GM23248 (cell line): ENCODE measurements around the gene TMEM37.

Experiments used
- EZH2 ChIP-seq: fragments of 200-600 bp; sonication (generic); IDR thresholded peaks from 2 replicates; pipeline ENCODE4 v1.6.1; 2018; ENCODE audit warnings: antibody characterized with exemption, mild to moderate bottlenecking; ENCODE audit not compliant: insufficient read depth, poor library complexity, severe bottlenecking
- EZH2phosphoT487 ChIP-seq: fragments of 200-600 bp; sonication (generic); IDR thresholded peaks from 2 replicates; pipeline ENCODE4 v1.6.1; 2018; ENCODE audit warnings: antibody characterized with exemption, moderate library complexity, mild to moderate bottlenecking, low read depth; ENCODE audit not compliant: insufficient read depth

DNA sequence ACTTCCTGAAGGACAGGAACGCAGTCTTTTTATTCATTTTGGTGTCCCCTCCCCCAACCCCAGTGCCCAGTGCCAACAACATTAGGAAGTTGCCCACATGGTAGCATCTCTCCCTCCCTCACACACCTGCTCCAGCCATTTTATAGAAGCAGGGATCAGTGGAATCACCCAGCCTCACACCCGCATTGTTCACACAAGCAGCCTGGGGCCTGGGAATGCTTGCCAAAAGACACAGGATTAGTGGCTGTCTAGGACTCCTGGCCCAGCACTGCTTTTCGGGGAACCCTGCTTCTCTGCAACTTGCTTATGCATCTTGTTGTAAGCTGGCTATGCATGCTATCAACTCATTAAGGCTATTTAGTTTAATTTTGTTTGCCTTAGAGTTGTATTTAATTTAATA, 17.9 kb downstream of the TMEM37 start:
- no peak for TF ChIP-seq EZH2
- no peak for TF ChIP-seq EZH2phosphoT487
